Stimulated activated naive CD4-positive, alpha-beta T cell (primary cell): ENCODE measurements around the gene REC114.
"Not testable (repeated sequence)": the region's sequence is repeated elsewhere in the genome, so short reads cannot be mapped to it uniquely, and the experiment has no call there.

Experiments
- DNase-seq, 6 experiments: peaks; one replicate each; lab custom pipeline; 2025; lab: John Stamatoyannopoulos, UW

REC114 gene, protein sequence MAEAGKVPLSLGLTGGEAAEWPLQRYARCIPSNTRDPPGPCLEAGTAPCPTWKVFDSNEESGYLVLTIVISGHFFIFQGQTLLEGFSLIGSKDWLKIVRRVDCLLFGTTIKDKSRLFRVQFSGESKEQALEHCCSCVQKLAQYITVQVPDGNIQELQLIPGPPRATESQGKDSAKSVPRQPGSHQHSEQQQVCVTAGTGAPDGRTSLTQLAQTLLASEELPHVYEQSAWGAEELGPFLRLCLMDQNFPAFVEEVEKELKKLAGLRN

DNA sequence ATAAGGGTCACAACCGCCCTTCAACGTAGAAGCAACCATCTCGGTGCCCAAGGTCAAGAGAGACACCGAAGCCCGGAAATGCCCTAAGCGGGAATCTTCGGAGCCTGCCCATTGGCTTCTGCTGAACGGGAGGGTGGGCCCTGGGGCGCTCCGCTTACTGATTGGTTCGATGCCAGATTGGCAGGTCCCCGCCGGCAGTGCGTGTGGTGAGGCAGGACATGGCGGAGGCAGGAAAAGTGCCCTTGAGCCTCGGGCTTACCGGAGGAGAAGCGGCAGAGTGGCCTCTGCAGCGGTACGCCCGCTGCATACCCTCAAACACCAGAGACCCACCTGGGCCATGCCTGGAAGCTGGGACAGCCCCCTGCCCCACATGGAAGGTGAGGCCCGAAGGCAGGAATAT is at the start of gene REC114:
REC114 (plus strand) TSS at position 197 of the 400 bp plus-strand sequence; CDS start at position 219, 22 bp downstream.
- DNase-seq, result no peak

DNA sequence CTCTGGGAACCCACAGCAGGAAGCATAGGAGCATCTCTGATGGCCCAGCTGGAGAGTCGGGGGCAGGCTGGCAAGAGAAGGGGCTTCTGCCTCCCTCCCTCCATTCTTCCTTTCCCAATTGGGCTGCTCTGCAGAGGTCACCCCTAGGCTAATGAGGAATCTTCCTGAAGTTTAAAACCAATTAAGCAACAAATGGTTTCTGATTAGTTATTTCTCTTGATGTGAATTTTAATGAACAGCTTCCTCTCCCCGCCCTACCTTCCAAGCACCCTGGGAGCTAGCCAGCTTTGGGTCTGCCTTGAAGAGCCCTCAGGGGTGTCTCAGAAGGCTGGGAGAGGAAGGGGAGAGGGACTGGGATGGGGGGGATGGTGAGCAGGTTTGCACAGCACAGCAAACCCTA is 49.6 kb upstream of the REC114 start:
- no peak for DNase-seq

DNA sequence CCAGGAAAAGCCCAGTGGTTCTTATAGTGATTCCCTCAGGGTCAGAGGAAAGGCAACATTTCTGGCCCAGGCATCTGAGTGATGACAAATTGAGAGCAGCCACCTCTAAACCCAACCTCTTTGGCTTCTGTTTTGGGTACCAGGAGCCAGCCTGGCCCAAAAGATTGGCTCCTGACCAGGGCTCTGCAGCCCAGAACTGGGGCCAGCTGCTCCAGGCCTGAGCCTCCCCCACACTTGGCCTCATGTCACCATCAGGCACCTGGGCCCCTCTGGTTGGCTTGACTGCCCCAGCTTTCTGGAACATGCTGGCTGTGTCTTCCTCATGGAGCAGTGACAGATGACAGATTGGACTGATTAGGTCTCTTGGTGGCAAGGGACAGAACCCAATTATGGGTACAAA is 48.2 kb upstream of the REC114 start:
- DNase-seq, result no peak

DNA sequence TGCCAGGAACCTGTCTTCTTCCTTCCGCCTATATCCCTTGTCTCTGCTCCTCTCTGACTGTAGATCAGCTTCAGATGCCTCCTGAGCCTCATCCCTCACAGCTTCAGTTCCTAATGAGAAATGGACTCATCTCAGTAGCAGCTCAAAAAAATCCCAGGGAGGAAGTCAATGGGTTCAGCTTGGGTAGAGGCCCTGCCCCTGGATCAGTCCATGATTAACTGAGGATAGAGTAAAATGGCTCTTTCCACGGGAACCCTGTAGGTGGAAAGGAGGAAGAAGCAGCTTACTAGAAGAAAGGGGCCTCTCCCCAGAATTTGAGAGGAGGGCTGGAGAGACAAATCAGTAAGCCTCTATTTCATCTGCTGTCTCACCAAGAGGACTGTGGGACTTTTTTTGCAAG is 47.3 kb upstream of the REC114 start:
- DNase-seq, result no peak

DNA sequence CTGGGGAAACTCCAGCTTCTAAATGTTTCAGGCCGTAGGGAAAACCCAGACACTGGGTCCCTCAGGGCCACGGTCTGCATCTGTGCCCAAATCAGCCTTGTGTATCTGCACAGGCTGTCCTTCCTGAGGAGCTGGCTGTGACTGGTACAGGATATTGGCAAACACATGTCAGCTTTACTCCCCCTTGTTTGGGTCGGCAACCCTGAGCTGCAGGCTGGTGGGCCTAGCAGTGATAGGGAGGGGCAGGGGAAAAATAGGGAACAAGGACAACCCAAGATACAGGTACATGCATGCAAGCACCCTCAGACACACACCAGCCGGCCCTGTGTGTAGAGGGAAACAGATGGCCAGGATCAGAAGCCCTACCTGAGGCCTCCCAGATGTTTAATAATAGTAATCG is 45.5 kb upstream of the REC114 start:
- DNase-seq, result no peak

DNA sequence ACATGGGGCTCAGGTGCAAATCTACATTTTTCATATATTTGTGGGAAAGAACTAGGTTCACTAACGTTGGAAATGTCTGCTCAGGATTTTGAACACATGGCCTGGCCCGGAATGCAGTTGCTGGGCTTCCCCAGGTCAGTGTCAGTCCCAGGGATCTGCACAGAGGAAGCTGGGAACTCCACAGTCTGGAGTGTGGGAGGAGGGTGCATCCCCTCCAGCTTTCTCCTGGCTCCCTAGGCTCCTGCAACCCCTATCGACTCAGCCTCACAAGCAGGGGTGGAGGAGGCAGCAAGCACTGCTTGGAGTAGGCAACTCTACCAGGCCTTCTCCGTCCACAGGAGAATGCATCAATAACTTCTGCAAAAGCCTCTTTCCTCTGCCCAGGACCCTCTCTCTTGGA is 44.1 kb upstream of the REC114 start:
- no peak for DNase-seq

DNA sequence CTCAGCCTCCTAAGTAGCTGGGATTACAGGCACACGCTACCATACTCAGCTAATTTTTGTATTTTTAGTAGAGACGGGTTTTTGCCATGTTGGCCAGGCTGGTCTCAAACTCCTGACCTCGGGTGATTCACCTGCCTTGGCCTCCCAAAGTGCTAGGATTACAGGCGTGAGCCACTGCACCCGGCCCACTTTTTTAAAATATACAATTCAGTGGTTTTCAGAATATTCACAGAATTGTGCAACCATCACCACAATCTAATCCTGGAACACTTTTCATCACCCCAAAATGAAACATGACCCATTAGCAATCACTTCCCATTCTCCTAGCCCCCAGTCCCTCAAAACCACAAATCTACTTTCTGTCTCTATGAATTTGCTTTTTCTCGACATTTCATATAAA is 42.7 kb upstream of the REC114 start:
- not testable (repeated sequence) for DNase-seq

DNA sequence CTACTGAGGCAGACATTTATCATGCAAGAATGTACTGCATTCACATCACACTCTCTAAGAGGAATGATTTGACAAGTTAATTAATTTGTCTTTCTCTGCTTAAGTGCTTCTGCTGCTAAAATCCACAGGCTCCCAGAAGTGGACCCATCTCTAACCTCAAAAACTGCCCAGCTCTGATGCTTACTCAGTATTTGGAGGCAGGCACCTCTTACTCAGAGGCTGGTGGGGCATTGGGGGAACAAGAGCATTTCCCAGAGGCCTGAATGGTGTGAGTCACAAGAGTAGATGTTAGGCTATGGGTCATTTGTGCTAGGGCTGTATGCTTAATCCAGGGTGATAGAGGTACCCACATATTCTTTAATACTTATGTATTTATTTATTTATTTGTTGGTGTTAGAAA is 39.8 kb upstream of the REC114 start:
- DNase-seq, result no peak

DNA sequence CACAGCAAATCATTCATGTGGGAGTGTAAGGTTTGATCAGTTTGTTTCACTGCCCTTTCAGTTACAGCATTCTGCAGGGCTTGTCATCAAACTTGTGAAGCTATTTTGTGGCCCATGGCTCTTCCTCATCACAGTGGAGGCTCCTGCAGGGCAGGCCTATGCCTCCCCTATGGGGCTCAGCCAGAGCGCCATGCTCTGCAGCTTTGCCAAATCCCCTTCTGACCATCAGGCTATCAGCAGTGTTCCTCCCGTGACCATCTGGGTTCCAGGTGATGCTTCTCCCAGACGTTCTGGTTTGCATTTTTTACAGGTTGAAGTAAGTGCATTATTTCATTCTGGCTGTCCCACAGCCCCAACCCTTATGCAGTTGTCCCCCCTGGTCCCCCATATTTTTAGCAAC is 28.1 kb upstream of the REC114 start:
- DNase-seq, result no peak

DNA sequence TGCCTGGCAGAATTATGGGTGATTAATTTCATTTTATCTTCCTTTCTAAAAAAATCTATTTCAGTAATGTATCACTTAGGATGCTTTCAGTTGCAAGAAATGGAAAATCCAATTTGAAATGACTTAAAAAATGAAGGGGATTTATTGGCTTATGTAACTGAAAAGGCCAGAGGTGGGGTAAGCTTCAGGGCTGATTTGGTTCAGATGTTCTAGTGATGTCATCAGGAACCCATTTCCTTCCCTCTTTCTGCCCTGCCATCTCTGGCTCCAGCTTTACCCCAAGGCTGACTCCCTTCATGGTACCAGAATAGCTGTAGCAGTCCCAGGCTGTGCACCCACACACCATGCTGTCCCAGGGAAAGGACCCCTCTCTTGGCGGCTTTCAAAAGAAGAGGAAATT is 18.5 kb upstream of the REC114 start:
- no peak for DNase-seq

DNA sequence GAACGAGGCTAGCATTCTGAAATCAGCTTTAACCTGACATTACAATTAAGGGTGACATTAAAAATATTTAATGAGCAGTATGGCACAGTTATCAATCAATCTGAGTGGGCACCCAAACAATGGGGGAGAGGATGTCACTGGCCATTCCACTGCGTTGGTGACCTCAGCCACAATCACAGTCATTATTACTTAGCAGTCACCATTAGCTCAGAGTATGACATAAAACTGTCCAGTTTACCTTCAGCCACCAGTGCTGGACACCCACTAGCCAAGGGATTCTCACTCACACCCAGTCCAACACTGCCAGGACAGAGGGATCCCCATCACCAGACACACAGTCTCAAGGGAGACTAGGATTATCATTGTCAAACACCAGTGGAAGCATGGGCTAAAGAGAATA is 17.5 kb upstream of the REC114 start:
- no peak for DNase-seq

DNA sequence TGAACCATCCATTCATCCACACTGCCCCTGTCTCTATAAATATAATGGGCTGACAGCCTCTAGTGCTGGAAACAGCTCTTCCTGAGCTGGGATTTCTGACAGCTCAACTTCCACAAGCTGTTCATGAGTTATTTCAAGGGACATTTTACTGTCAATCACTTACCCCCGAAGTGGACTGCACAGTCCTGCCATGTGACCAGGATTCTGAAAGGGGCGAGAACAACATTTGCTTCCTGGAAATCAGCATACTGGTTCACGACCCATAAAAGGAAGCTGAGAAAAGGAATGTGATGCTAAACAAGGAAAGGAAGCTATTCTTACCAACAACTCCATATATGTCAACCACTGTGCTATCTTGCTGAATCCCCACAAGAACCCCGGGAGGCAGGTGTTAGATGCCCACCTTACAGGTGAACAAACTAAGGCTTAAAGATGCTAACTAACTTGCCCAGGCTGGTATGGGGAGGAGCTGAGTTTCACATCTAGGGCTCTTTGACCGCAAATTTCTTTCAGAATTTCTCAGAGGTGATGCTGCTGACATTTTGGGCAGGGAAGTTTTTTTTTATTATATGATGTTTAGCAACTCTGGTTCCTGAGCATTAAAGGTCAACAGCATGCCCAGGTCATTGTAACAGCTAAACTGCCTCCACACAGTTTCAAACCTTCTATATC is 16.5 kb upstream of the REC114 start:
- DNase-seq, result no peak

DNA sequence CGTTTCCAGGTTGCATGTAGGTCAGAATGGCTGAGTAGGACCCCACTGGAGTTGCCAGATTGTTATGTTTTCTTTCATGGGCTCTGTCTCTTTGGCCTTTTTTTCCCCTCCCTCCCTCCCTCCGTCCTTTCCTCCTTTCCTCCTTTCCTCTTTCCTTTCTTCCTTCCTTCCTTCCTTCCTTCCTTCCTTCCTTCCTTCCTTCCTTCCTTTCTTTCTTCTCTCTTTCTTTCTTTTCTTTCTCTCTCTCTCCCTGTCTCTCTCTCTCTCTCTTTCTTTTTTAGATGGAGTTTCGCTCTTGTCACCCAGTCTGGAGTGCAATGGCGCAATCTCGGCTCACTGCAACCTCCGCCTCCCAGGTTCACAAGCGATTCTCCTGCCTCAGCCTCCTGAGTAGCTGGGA is 11.6 kb upstream of the REC114 start:
- not testable (repeated sequence) for DNase-seq

DNA sequence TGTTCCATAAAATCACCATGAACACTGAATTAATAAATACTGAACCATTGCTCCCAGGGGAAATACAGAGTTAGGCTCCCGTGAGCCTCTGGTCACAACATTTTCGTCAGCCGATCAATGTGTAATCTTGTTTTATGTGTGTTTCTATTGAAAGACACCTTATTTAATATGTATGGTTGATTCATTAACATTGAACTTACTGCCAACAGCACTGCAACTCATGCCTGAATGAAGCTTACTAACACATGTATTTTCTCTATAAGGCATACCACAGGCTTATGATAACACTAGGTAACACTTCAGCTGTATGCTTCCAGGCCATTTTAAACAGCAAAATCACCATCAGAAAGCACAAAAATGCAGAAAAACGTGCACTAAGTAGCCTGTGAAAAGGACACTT is 9.1 kb upstream of the REC114 start:
- no peak for DNase-seq

DNA sequence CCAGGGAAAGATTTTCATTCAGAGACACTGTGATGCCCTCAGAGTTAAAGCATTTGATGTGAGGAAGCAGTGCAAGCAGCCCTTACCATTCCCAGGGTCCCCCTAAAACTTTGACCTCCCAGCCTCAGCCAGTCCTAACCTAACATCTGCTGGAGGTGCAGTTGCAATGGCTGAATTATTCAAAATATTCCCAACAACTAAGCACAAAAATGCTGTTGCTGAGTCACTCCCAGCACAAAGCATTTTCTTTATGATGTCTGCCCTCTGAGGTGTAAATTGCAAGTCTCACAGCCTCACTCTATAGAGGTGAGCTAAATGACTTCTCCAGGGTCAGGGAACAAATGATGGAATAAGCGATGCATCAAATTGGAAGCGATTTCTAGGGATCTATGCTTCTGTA is 6.4 kb upstream of the REC114 start:
- DNase-seq, result no peak

DNA sequence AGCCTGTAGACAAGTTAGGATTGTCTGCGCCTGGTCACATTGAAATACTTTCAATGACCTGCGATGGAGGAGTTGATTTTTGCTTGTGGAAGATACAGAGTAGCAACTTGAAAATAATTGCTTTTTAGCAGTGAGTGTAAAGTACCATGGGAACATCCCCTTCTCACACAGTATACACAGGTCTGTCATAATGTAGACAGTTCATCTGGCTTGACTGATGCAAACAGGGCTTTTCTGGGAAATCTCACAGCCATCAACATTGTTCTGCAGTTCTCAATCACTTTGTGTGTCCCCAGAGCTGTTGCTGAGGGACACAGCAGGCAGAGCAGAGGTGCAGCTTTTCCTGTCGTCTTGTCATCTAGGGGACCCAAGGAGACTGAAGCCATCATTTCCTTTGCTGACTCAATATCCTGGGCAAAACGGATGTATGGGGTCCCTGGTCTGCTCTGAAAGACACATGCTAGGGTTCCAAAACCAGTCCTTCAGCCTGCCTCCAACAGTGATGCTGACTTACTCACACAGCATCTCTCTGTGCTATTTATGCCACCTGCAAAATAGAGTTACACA is 5.3 kb upstream of the REC114 start:
- no peak for DNase-seq

DNA sequence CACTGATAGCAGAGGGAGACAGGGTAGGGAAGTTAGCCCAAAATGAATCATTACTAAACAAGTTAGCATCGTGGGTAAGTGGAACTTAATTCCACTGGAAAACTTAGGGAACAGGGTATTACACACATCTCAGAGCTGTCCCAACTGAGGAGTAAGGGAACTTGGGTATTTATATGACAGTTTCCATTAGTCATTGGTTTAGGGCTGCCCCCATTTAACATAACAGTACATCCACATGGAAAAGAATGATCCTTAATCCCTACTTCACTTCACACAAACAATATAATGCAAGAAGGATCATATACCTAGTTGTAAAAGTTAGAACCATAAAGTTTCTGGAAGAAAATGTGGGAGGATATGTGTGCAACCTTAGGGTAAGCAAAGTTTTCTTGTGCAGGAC is 4.3 kb upstream of the REC114 start:
- no peak for DNase-seq

DNA sequence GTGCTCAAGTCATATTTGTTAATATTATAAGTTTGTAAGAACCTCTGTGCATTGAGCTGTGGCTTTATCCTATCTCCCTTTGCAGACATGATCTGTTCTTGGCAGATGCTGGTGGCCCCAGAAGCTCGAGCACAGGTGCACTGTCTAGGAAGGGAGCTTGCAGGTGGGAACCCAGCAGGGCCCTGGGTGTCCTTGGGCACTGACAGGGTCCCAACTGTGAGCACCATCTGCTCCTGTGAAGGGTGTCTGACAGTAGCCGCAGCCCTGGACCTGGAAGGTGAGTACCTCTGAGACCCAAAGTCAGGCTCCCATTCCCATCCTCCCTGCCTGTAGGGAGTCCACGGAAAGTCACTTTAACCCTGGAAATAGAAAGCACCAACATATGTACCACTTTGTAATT is 2.4 kb upstream of the REC114 start:
- DNase-seq, result no peak

DNA sequence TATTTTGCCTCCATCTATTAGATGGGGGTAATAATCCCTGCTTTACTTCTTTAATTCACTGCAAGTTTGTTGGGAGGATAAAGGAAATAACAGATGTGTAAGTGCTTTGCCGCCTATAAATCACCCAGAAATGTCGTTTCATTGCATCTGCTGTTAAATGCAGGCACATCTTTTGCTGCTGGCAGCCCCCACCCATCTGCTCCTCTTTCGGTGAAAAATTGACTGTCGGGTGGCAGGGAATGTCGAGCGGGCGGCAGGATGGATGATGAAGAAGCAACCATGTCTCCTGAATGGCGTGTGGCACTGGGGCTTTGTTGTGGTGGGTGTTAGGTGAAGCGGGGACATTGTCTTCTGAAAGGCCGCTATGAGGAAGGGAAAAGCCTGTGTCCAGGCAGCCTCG is 543 bp upstream of the REC114 start:
- no peak for DNase-seq

DNA sequence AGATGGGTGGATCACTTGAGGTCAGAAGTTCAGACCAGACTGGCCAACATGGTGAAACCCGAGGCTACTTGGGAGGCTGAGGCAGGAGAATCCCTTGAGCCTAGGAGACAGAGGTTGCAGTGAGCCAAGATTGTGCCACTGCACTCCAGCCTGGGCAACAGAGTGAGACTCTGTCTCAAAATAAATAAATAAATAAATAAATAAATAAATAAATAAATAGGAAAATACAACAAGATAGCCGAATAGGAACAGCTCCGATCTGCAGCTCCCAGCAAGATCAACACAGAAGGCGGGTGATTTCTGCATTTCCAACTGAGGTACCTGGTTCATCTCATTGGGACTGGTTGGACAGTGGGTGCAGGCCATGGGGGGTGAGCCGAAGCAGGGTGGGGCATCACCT is 4.5 kb downstream of the REC114 start:
- DNase-seq, result not testable (repeated sequence)

DNA sequence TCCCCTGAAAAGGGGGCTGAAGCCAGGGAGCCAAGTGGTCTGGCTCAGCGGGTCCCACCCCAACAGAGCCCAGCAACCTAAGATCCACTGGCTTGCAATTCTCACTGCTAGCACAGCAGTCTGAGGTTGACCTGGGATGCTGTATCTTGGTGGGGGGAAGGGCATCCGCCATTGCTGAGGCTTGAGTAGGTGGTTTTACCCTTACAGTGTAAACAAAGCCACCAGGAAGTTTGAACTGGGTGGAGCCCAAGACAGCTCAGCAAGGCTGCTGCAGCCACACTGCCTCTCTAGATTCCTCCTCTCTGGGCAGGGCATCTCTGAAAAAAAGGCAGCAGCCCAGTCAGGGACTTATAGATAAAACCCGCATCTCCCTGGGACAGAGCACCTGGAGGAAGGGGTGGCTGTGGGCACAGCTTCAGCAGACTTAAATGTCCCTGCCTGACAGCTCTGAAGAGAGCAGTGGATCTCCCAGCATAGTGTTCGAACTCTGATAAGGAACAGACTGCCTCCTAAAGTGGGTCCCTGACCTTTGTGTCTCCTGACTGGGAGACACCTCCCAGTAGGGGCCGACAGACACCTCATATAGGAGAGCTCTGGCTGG is 5.3 kb downstream of the REC114 start:
- DNase-seq, result peak in 1 of 6 experiments; percentile 1

DNA sequence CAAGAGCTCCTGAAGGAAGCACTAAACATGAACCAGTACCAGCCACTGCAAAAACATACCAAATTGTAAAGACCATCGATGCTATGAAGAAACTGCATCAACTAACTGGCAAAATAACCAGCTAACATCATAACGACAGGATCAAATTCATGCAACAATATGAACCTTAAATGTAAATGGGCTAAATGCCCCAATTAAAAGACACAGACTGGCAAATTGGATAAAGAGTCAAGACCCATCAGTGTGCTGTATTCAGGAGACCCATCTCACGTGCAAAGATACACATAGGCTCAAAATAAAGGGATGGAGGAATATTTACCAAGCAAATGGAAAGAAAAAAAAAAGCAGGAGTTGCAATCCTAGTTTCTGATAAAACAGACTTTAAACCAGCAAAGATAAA is 7.0 kb downstream of the REC114 start:
- not testable (repeated sequence) for DNase-seq

DNA sequence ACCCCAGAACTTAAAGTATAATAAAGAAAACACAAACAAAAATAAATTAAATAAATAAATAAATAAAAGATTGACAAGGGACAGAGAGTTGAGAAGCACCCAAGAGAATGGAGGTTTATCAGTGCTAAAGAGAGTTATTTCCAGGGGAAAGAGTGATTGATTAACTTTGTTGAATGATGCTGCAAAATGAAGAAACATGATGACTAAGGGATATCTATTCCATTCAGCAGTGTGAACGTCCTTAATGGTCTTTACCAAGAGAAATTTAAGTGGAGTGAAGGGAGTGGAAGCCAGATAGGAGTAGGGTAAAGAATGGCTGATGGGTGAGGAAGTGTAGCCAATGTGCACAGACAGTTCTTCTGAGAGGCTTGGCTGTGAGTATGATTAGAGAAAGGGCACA is 11.1 kb downstream of the REC114 start:
- DNase-seq, result no peak
